ENCODE data around the gene GZMH.
"Not testable (repeated sequence)": the region's sequence is repeated elsewhere in the genome, so short reads cannot be mapped to it uniquely, and the experiment has no call there.

GZMH gene

GRCh38 chr14:24609655-24610344 lies at the start of gene GZMH:
GZMH (minus strand) TSS chr14:24609685; CDS start chr14:24609613, 72 bp downstream.
- DNase-seq = no peak

GRCh38 chr14:24648361-24648760 lies 38.9 kb upstream of the GZMH start:
- DNase-seq = not testable (repeated sequence)

- DNase-seq = no peak
Measured at GRCh38 chr14:24639905-24640304, 30.4 kb upstream of the GZMH start.

- no peak for DNase-seq
Measured at GRCh38 chr14:24639270-24639669, 29.8 kb upstream of the GZMH start.

- peak; percentile 89 for DNase-seq
Measured at GRCh38 chr14:24634158-24634557, 24.7 kb upstream of the GZMH start, which contains the start of gene GZMB. GZMB (minus strand) TSS chr14:24634190; CDS start chr14:24634160, 30 bp downstream.

- DNase-seq = no peak
Measured at GRCh38 chr14:24633353-24633752, 23.9 kb upstream of the GZMH start.

GRCh38 chr14:24632761-24633160 lies 23.3 kb upstream of the GZMH start:
- DNase-seq = no peak

GRCh38 chr14:24632336-24632735 lies 22.9 kb upstream of the GZMH start:
- DNase-seq = no peak

- DNase-seq = no peak
Measured at GRCh38 chr14:24631749-24632335, 22.4 kb upstream of the GZMH start.

GRCh38 chr14:24630872-24631477 lies 21.5 kb upstream of the GZMH start:
- no peak for DNase-seq

GRCh38 chr14:24630087-24630871 lies 20.8 kb upstream of the GZMH start:
- DNase-seq = no peak

- no peak for DNase-seq
Measured at GRCh38 chr14:24629521-24629920, 20.0 kb upstream of the GZMH start.

- no peak for DNase-seq
Measured at GRCh38 chr14:24613747-24614146, 4.3 kb upstream of the GZMH start.

GRCh38 chr14:24613241-24613640 lies 3.8 kb upstream of the GZMH start:
- no peak for DNase-seq

GRCh38 chr14:24612196-24612595 lies 2.7 kb upstream of the GZMH start:
- DNase-seq = no peak

- no peak for DNase-seq
Measured at GRCh38 chr14:24607635-24608514, 1.6 kb downstream of the GZMH start.

GRCh38 chr14:24607081-24607480 lies 2.4 kb downstream of the GZMH start:
- peak; percentile 44 for DNase-seq

GRCh38 chr14:24606297-24606696 lies 3.2 kb downstream of the GZMH start:
- no peak for DNase-seq

- DNase-seq = peak; percentile 46
Measured at GRCh38 chr14:24605435-24606190, 3.9 kb downstream of the GZMH start.

- no peak for DNase-seq
Measured at GRCh38 chr14:24597403-24597802, 12.1 kb downstream of the GZMH start.

GRCh38 chr14:24595073-24595808 lies 14.2 kb downstream of the GZMH start:
- DNase-seq = no peak
